Smooth muscle cell of the pulmonary artery (primary cell): ENCODE measurements around the gene SEC23A. TPM values are rescaled to one million over a fixed set of nuclear protein-coding genes. Genes with fewer than 3 reads are reported as not detected.

Experiments used
- total RNA-seq: library from RNA; depleted of rRNA; stranded (reverse); fragments of >200 nt; gene quantifications from 2 replicates; pipeline ENCODE4 v1.2.3, GENCODE V29; 2014

SEC23A gene
- 448 and 547 TPM in 2 replicates for total RNA-seq

GRCh38 chr14:39102969-39103957, at the start of gene SEC23A:
Gene SEC23A (minus strand): TSS chr14:39103235. CDS start chr14:39096118, 7,117 bp downstream.

GRCh38 chr14:39114073-39114838, 11.2 kb upstream of the SEC23A start, which contains the start of gene GEMIN2:
Gene GEMIN2 (plus strand): TSS chr14:39114323. CDS start chr14:39114339, 16 bp downstream.

Other genes with a start within 250 kb of the SEC23A start
- 11.8 and 18.3 TPM in 2 replicates for gene GEMIN2, start 11.1 kb upstream of the SEC23A start, total RNA-seq
- 23.5 and 28.0 TPM in 2 replicates for gene TRAPPC6B, start 67.1 kb upstream of the SEC23A start, total RNA-seq
- gene PNN, start 72.0 kb upstream of the SEC23A start, total RNA-seq, result 11.5 and 13.5 TPM in 2 replicates
- 12.0 and 15.3 TPM in 2 replicates for gene MIA2, start 130.7 kb upstream of the SEC23A start, total RNA-seq